GM12878 (cell line): ENCODE results near the gene CACNG5. TPM values are rescaled to one million over a fixed set of nuclear protein-coding genes. Genes with fewer than 3 reads are reported as not detected.

ENCODE experiments used
- ATAC-seq: fragments of 200-7000 bp; cut with Tn5 transposase; 3 replicates; pipeline ENCODE4 v1.9.1; 2020; ENCODE audit warnings: mild to moderate bottlenecking, moderate library complexity
- BruUV-seq: library from RNA; stranded (reverse); fragments of 400-500 nt; replicated peaks from 2 replicates; lab custom pipeline; 2021; lab: Mats Ljungman, UMichigan
- CTCF ChIA-PET: fragments of 300-600 bp; sonication (Branson Sonifier 250); formaldehyde crosslinking; extraction: SDS; loops from one replicate; lab custom pipeline; 2021; ENCODE audit warnings: inconsistent platforms; lab: Yijun Ruan, JAX
- POLR2A ChIA-PET: fragments of 350-600 bp; formaldehyde crosslinking; extraction: SDS; loops from one replicate; lab custom pipeline; 2021; ENCODE audit warnings: inconsistent platforms; lab: Charles Lee
- RAD21 ChIA-PET: fragments of 300-600 bp; sonication (Branson Sonifier 250); formaldehyde crosslinking; loops from one replicate; lab custom pipeline; 2023; ENCODE audit warnings: antibody characterized with exemption; ENCODE audit not compliant: unreplicated experiment; lab: Charles Lee
- SMC1A ChIA-PET: fragments of 300-600 bp; sonication (Branson Sonifier 250); formaldehyde crosslinking; loops from one replicate; lab custom pipeline; 2023; ENCODE audit not compliant: unreplicated experiment, uncharacterized antibody; lab: Charles Lee
- DNase-seq: peaks from one replicate; pipeline ENCODE4 v3.0.0-alpha.2; 2011; ENCODE audit warnings: low read depth, low spot score
- FAIRE-seq: peaks from 3 replicates; lab custom pipeline; 2011; peaks lifted over from hg19 to GRCh38; lab: Jason Lieb, UNC
- H2AFZ ChIP-seq: 2 replicates; pipeline ENCODE4 v1.6.0; 2011; ENCODE audit warnings: low read depth, low read length, control low read depth; ENCODE audit not compliant: control insufficient read depth
- H3K27ac ChIP-seq: 2 replicates; pipeline ENCODE4 v1.5.1; 2011; ENCODE audit warnings: control low read depth; ENCODE audit not compliant: control insufficient read depth, insufficient read depth
- H3K27me3 ChIP-seq, 2 experiments: replicated peaks in 1 of 2; 2 replicates each; pipeline versions ENCODE4 v1.6.0 to v1.6.1; 2011; ENCODE audit warnings: low read length in 1 of 2; ENCODE audit not compliant: control insufficient read depth in 2 of 2, insufficient read depth in 2 of 2
- H3K36me3 ChIP-seq, 2 experiments: 2 replicates each; pipeline ENCODE4 v1.5.1; 2011; ENCODE audit warnings: low read length in 1 of 2; ENCODE audit not compliant: control insufficient read depth in 2 of 2, insufficient read depth in 2 of 2
- H3K4me1 ChIP-seq: 2 replicates; pipeline ENCODE4 v1.6.1; 2011; ENCODE audit warnings: mild to moderate bottlenecking, low read length, moderate library complexity, mixed read lengths; ENCODE audit not compliant: control insufficient read depth, insufficient read depth
- H3K4me2 ChIP-seq: 2 replicates; pipeline ENCODE4 v1.6.0; 2011; ENCODE audit warnings: control low read depth; ENCODE audit not compliant: control insufficient read depth, insufficient read depth
- H3K4me3 ChIP-seq: fragments of 200-600 bp; sonication (generic); 2 replicates; pipeline ENCODE4 v1.5.1; 2016
- H3K79me2 ChIP-seq: 2 replicates; pipeline ENCODE4 v1.6.0; 2011; ENCODE audit warnings: low read length; ENCODE audit not compliant: control insufficient read depth, insufficient read depth
- H3K9ac ChIP-seq: 2 replicates; pipeline ENCODE4 v1.8.0; 2011; ENCODE audit warnings: low read length, control low read depth, mixed read lengths; ENCODE audit not compliant: control insufficient read depth, insufficient read depth
- H3K9me3 ChIP-seq: replicated peaks from 3 replicates; pipeline ENCODE4 v1.5.1; 2011; ENCODE audit warnings: mild to moderate bottlenecking, low read length; ENCODE audit not compliant: control insufficient read depth, insufficient read depth
- H4K20me1 ChIP-seq: 2 replicates; pipeline ENCODE4 v1.6.0; 2011; ENCODE audit not compliant: control insufficient read depth, insufficient read depth
- CHD1 ChIP-seq: IDR thresholded peaks from 2 replicates; pipeline ENCODE4 v1.6.1; 2012; ENCODE audit warnings: low read depth, low read length, improper control_type of control experiment
- DPF2 ChIP-seq: fragments of 450-650 bp; IDR thresholded peaks from 2 replicates; pipeline ENCODE4 v1.6.1; 2017; ENCODE audit warnings: mild to moderate bottlenecking
- EZH2 ChIP-seq: IDR thresholded peaks from 2 replicates; pipeline ENCODE4 v1.6.1; 2012; ENCODE audit warnings: low read depth, mild to moderate bottlenecking, control low read depth, inconsistent platforms, low read length, borderline replicate concordance; ENCODE audit not compliant: control insufficient read depth
- FOXM1 ChIP-seq: IDR thresholded peaks from 2 replicates; pipeline ENCODE4 v1.6.1; 2012; ENCODE audit warnings: low read depth, mild to moderate bottlenecking, inconsistent platforms, low read length, moderate library complexity
- GABPA ChIP-seq: IDR thresholded peaks from 2 replicates; pipeline ENCODE4 v1.6.1; 2014; ENCODE audit warnings: antibody characterized with exemption, low read depth, mild to moderate bottlenecking, inconsistent platforms
- HDAC2 ChIP-seq: fragments of 200-600 bp; sonication (generic); IDR thresholded peaks from 2 replicates; pipeline ENCODE4 v1.6.1; 2017
- HSF1 ChIP-seq: fragments of 150-350 bp; IDR thresholded peaks from 2 replicates; pipeline ENCODE4 v1.6.1; 2014; ENCODE audit warnings: mild to moderate bottlenecking, low read depth, low read length
- IRF4 ChIP-seq: IDR thresholded peaks from 2 replicates; pipeline ENCODE4 v1.6.1; 2011; ENCODE audit warnings: low read depth, low read length
- KAT2A ChIP-seq: conservative IDR thresholded peaks from 2 replicates; pipeline ENCODE4 v1.6.1; 2011; ENCODE audit warnings: low read depth, low read length; ENCODE audit not compliant: control insufficient read depth
- NFYA ChIP-seq: IDR thresholded peaks from 2 replicates; pipeline ENCODE4 v1.6.1; 2011; ENCODE audit warnings: low read depth, mild to moderate bottlenecking, low read length, improper control_type of control experiment, borderline replicate concordance
- PAX8 ChIP-seq: fragments of 450-650 bp; IDR thresholded peaks from 2 replicates; pipeline ENCODE4 v1.6.1; 2017; ENCODE audit warnings: mild to moderate bottlenecking, moderate library complexity
- PBX3 ChIP-seq: IDR thresholded peaks from 2 replicates; pipeline ENCODE4 v1.6.1; 2011; ENCODE audit warnings: mild to moderate bottlenecking, low read depth, low read length, moderate library complexity; ENCODE audit not compliant: insufficient replicate concordance
- POU2F2 ChIP-seq: IDR thresholded peaks from 3 replicates; pipeline ENCODE4 v1.6.1; 2011; ENCODE audit warnings: low read depth, mild to moderate bottlenecking, low read length, borderline replicate concordance
- RELB ChIP-seq: fragments of 450-650 bp; IDR thresholded peaks from 2 replicates; pipeline ENCODE4 v1.6.1; 2017; ENCODE audit warnings: low read depth, mild to moderate bottlenecking, moderate library complexity
- SIX5 ChIP-seq: IDR thresholded peaks from 2 replicates; pipeline ENCODE4 v1.6.1; 2011; ENCODE audit warnings: mild to moderate bottlenecking, low read depth, low read length, moderate library complexity; ENCODE audit not compliant: severe bottlenecking
- STAT3 ChIP-seq: IDR thresholded peaks from 2 replicates; pipeline ENCODE4 v1.6.1; 2011; ENCODE audit warnings: low read depth, low read length, improper control_type of control experiment
- USF2 ChIP-seq: IDR thresholded peaks from 2 replicates; pipeline ENCODE4 v1.6.1; 2011; ENCODE audit warnings: low read depth, low read length, improper control_type of control experiment, borderline replicate concordance
- YBX1 ChIP-seq: fragments of 450-650 bp; IDR thresholded peaks from 2 replicates; pipeline ENCODE4 v1.6.1; 2016; ENCODE audit warnings: antibody characterized with exemption
- ZNF24 ChIP-seq: fragments of 450-650 bp; IDR thresholded peaks from 2 replicates; pipeline ENCODE4 v1.6.1; 2017; ENCODE audit warnings: antibody characterized with exemption, mild to moderate bottlenecking
- ZNF384 ChIP-seq: IDR thresholded peaks from 2 replicates; pipeline ENCODE4 v1.6.1; 2012; ENCODE audit warnings: low read depth, mild to moderate bottlenecking, low read length, improper control_type of control experiment, borderline replicate concordance
- ZZZ3 ChIP-seq: IDR thresholded peaks from 2 replicates; pipeline ENCODE4 v1.6.1; 2011; ENCODE audit warnings: low read depth; ENCODE audit not compliant: control insufficient read depth, insufficient read length
- WGBS: methylation state at CpG from one replicate; pipeline ENCODE4 v1.1.6; 2016; ENCODE audit warnings: low lambda C conversion rate; ENCODE audit not compliant: insufficient replicate concordance, insufficient coverage; ENCODE audit errors: missing lambda C conversion rate; 5-methylcytosine and 5-hydroxymethylcytosine counted together
- in situ Hi-C: fragments of 300-500 bp; cut with MboI; formaldehyde crosslinking; loops from 9 replicates; pipeline ENCODE4 v1.14.3; 2018; ENCODE audit warnings: mixed read lengths
- intact Hi-C: fragments of 100-400 bp; cut with micrococcal nuclease; formaldehyde crosslinking; loops from one replicate; pipeline ENCODE4 v1.14.2; 2022; ENCODE audit not compliant: unreplicated experiment
- polyA plus RNA-seq, 11 experiments: library from polyadenylated mRNA; depleted of rRNA in 4 of 11; unstranded in 6 of 11; stranded (reverse) in 5 of 11; fragments of >200 nt; fragmentation: Nextera tagmentation in 4 of 11; fragmentation: Illumina TruSeq in 1 of 11; extraction: Ambion mirVana in 4 of 11; extraction: Trizol in 1 of 11; gene quantifications; 1 replicate in 1 of 11; 2 replicates in 10 of 11; pipeline versions ENCODE4 v1.2.1 to v1.2.3, GENCODE V29; 2011 to 2016; ENCODE audit warnings: inconsistent platforms in 2 of 11, missing spikeins in 2 of 11, low read depth in 1 of 11
- total RNA-seq, 4 experiments: library from RNA; depleted of rRNA in 3 of 4; stranded (reverse); fragments of >200 nt in 3 of 4; fragmentation: Illumina TruSeq in 1 of 4; extraction: Trizol in 1 of 4; gene quantifications; 2 replicates each; pipeline versions ENCODE4 v1.2.1 to v1.2.3, GENCODE V29; 2013 to 2021

Gene CACNG5
- total and polyA plus RNA-seq, 10 of the 15 experiments (the other 5 are each of a cell fraction or from before 2014, with no cell fraction given): not detected

GRCh38 chr17:66860204-66860603, 25.3 kb downstream of the CACNG5 start (continued):
- no peak for TF ChIP-seq SIX5
- TF ChIP-seq, all 136 proteins: peak for 0

GRCh38 chr17:66863820-66864219, 28.9 kb downstream of the CACNG5 start:
- no TSS peak for BruUV-seq
- RAD21 ChIA-PET: no interaction called here
- no peak for FAIRE-seq
- intact Hi-C loops (no loop called here), in situ Hi-C loops (no loop called here)
- H3K36me3 ChIP-seq: no peaks in the 10 kb centered on the region
- no peaks in the 10 kb centered on the region for H3K9me3 ChIP-seq
- H3K9ac ChIP-seq: no peak overlapping the region
- no peak for ATAC-seq
- no peaks in the 10 kb centered on the region for H3K27me3 ChIP-seq
- TF ChIP-seq POU2F2 (no peak), HSF1 (no peak), ZNF384 (no peak), CHD1 (no peak), GABPA (no peak), ZNF24 (no peak), EZH2 (no peak), YBX1 (no peak), STAT3 (no peak), USF2 (no peak), ZZZ3 (no peak), FOXM1 (no peak), DPF2 (no peak), KAT2A (no peak), RELB (no peak), HDAC2 (no peak), IRF4 (no peak), PAX8 (no peak), PBX3 (no peak), NFYA (no peak)
- TF ChIP-seq, all 136 proteins: peak for 0
- no peaks in the 10 kb centered on the region for H3K4me1 ChIP-seq
- ChIA-PET POLR2A (no interaction called here), SMC1A (no interaction called here), CTCF (no interaction called here)
- WGBS: 63% methylated on average over 2 of the region's 2 CpGs
- no peak overlapping the region for H2AFZ ChIP-seq
- H3K4me2 ChIP-seq: no peak overlapping the region
- no peak overlapping the region for H3K27ac ChIP-seq
- no peaks in the 10 kb centered on the region for H3K79me2 ChIP-seq
- no peak overlapping the region for H3K4me3 ChIP-seq
- no peaks in the 10 kb centered on the region for H4K20me1 ChIP-seq
- no peak for DNase-seq
